GM21390 (cell line): Measurements from ENCODE around the gene GP1BB.
"Not testable (repeated sequence)": the region's sequence is repeated elsewhere in the genome, so short reads cannot be mapped to it uniquely, and the experiment has no call there.

Source experiments
- ATAC-seq: cut with Tn5 transposase; IDR thresholded peaks from one replicate; pipeline ENCODE4 v1.9.1; 2021; ENCODE audit not compliant: unreplicated experiment

The GP1BB gene

GRCh38 chr22:19693581-19693980 is 29.8 kb upstream of the GP1BB start:
- ATAC-seq, result no peak

- no peak for ATAC-seq
Observed at GRCh38 chr22:19693981-19694670, 29.2 kb upstream of the GP1BB start.

- ATAC-seq, result no peak
Observed at GRCh38 chr22:19694696-19695095, 28.6 kb upstream of the GP1BB start.

GRCh38 chr22:19696504-19697276 is 26.6 kb upstream of the GP1BB start:
- ATAC-seq, result no peak

- not testable (repeated sequence) for ATAC-seq
Observed at GRCh38 chr22:19697871-19698270, 25.5 kb upstream of the GP1BB start.

GRCh38 chr22:19700790-19701419 is 22.4 kb upstream of the GP1BB start:
- no peak for ATAC-seq

GRCh38 chr22:19701420-19702145 is 21.8 kb upstream of the GP1BB start:
- no peak for ATAC-seq

- ATAC-seq, result no peak
Observed at GRCh38 chr22:19703869-19704268, 19.5 kb upstream of the GP1BB start.

GRCh38 chr22:19704355-19705015 is 18.9 kb upstream of the GP1BB start:
- ATAC-seq, result no peak

- no peak for ATAC-seq
Observed at GRCh38 chr22:19705181-19705934, 18.0 kb upstream of the GP1BB start.

- ATAC-seq, result no peak
Observed at GRCh38 chr22:19706661-19707151, 16.6 kb upstream of the GP1BB start.

GRCh38 chr22:19707347-19708290 is 15.7 kb upstream of the GP1BB start:
- ATAC-seq, result no peak

GRCh38 chr22:19708321-19709011 is 14.9 kb upstream of the GP1BB start:
- no peak for ATAC-seq

- no peak for ATAC-seq
Observed at GRCh38 chr22:19709063-19709769, 14.1 kb upstream of the GP1BB start.

GRCh38 chr22:19710020-19710768 is 13.1 kb upstream of the GP1BB start:
- ATAC-seq, result no peak

- no peak for ATAC-seq
Observed at GRCh38 chr22:19710769-19711106, 12.6 kb upstream of the GP1BB start.

- no peak for ATAC-seq
Observed at GRCh38 chr22:19713245-19713644, 10.1 kb upstream of the GP1BB start.
